ENCODE results near the gene RCVRN. TPM values are rescaled to one million over a fixed set of nuclear protein-coding genes. Genes with fewer than 3 reads are reported as not detected.

RCVRN gene
- total and polyA plus RNA-seq, 2 of the 8 experiments (the other 6 are each of a cell fraction or from before 2014, with no cell fraction given): not detected

GRCh38 chr17:9860851-9861250, 44.2 kb downstream of the RCVRN start (continued):
- TF ChIP-seq, protein P1, sequence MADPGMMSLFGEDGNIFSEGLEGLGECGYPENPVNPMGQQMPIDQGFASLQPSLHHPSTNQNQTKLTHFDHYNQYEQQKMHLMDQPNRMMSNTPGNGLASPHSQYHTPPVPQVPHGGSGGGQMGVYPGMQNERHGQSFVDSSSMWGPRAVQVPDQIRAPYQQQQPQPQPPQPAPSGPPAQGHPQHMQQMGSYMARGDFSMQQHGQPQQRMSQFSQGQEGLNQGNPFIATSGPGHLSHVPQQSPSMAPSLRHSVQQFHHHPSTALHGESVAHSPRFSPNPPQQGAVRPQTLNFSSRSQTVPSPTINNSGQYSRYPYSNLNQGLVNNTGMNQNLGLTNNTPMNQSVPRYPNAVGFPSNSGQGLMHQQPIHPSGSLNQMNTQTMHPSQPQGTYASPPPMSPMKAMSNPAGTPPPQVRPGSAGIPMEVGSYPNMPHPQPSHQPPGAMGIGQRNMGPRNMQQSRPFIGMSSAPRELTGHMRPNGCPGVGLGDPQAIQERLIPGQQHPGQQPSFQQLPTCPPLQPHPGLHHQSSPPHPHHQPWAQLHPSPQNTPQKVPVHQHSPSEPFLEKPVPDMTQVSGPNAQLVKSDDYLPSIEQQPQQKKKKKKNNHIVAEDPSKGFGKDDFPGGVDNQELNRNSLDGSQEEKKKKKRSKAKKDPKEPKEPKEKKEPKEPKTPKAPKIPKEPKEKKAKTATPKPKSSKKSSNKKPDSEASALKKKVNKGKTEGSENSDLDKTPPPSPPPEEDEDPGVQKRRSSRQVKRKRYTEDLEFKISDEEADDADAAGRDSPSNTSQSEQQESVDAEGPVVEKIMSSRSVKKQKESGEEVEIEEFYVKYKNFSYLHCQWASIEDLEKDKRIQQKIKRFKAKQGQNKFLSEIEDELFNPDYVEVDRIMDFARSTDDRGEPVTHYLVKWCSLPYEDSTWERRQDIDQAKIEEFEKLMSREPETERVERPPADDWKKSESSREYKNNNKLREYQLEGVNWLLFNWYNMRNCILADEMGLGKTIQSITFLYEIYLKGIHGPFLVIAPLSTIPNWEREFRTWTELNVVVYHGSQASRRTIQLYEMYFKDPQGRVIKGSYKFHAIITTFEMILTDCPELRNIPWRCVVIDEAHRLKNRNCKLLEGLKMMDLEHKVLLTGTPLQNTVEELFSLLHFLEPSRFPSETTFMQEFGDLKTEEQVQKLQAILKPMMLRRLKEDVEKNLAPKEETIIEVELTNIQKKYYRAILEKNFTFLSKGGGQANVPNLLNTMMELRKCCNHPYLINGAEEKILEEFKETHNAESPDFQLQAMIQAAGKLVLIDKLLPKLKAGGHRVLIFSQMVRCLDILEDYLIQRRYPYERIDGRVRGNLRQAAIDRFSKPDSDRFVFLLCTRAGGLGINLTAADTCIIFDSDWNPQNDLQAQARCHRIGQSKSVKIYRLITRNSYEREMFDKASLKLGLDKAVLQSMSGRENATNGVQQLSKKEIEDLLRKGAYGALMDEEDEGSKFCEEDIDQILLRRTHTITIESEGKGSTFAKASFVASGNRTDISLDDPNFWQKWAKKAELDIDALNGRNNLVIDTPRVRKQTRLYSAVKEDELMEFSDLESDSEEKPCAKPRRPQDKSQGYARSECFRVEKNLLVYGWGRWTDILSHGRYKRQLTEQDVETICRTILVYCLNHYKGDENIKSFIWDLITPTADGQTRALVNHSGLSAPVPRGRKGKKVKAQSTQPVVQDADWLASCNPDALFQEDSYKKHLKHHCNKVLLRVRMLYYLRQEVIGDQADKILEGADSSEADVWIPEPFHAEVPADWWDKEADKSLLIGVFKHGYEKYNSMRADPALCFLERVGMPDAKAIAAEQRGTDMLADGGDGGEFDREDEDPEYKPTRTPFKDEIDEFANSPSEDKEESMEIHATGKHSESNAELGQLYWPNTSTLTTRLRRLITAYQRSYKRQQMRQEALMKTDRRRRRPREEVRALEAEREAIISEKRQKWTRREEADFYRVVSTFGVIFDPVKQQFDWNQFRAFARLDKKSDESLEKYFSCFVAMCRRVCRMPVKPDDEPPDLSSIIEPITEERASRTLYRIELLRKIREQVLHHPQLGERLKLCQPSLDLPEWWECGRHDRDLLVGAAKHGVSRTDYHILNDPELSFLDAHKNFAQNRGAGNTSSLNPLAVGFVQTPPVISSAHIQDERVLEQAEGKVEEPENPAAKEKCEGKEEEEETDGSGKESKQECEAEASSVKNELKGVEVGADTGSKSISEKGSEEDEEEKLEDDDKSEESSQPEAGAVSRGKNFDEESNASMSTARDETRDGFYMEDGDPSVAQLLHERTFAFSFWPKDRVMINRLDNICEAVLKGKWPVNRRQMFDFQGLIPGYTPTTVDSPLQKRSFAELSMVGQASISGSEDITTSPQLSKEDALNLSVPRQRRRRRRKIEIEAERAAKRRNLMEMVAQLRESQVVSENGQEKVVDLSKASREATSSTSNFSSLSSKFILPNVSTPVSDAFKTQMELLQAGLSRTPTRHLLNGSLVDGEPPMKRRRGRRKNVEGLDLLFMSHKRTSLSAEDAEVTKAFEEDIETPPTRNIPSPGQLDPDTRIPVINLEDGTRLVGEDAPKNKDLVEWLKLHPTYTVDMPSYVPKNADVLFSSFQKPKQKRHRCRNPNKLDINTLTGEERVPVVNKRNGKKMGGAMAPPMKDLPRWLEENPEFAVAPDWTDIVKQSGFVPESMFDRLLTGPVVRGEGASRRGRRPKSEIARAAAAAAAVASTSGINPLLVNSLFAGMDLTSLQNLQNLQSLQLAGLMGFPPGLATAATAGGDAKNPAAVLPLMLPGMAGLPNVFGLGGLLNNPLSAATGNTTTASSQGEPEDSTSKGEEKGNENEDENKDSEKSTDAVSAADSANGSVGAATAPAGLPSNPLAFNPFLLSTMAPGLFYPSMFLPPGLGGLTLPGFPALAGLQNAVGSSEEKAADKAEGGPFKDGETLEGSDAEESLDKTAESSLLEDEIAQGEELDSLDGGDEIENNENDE (IDR thresholded peaks at IDR 0.05; ENCODE audit: insufficient replicate concordance, low read length): no peak
- TF ChIP-seq CBX8 (IDR thresholded peaks at IDR 0.05; ENCODE audit: borderline replicate concordance, low read depth, low read length): no peak
- no peak for TF ChIP-seq JUND (IDR thresholded peaks at IDR 0.05; ENCODE audit: low read length)
- TF ChIP-seq YY1 (IDR thresholded peaks at IDR 0.05; ENCODE audit: low read depth, low read length): no peak
- no peak for TF ChIP-seq RAD21 (IDR thresholded peaks at IDR 0.05 in 1 of 2, conservative IDR thresholded peaks at IDR 0.05 in 1 of 2; ENCODE audit: low read depth in 2 of 2, low read length in 2 of 2)
- no peak for TF ChIP-seq CHD1 (IDR thresholded peaks at IDR 0.05; ENCODE audit: low read depth, low read length)
- no peak for TF ChIP-seq USF2 (IDR thresholded peaks at IDR 0.05; ENCODE audit: low read length)
- no peak for TF ChIP-seq EGR1 (IDR thresholded peaks at IDR 0.05; ENCODE audit: borderline replicate concordance, low read depth, low read length)
- TF ChIP-seq GTF2F1 (IDR thresholded peaks at IDR 0.05; ENCODE audit: borderline replicate concordance, low read depth, low read length): no peak
- no peak for TF ChIP-seq HDAC2 (IDR thresholded peaks at IDR 0.05; ENCODE audit: borderline replicate concordance in 1 of 2, low read depth in 2 of 2, low read length in 2 of 2)

Data from H1 (cell line).